ENCODE results near the gene TENM4. TPM values are rescaled to one million over a fixed set of nuclear protein-coding genes. Genes with fewer than 3 reads are reported as not detected.

TENM4 gene
- polyA plus RNA-seq, 3 donors, result 21.1 to 26.5 (median 26.0) TPM

DNA sequence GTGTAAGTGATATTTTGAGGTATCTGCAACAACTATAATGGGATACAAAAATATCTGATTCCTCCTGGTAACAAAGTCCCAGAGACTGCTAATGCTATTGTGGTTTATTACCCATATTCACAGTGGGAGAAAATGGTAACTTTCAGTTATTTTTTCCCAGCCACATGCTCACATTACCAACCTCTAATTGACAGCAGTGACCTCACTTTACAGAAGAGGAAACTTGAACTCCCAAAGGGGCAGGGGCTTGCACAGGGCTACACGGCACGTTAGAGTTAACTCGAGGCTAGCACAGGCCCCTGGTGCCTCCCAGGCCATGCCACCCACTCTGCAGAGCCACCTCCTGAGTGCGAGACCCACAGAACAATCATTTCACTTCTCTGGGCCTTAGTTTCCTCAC lies 132.4 kb downstream of the TENM4 start:
- no peak for DNase-seq

DNA sequence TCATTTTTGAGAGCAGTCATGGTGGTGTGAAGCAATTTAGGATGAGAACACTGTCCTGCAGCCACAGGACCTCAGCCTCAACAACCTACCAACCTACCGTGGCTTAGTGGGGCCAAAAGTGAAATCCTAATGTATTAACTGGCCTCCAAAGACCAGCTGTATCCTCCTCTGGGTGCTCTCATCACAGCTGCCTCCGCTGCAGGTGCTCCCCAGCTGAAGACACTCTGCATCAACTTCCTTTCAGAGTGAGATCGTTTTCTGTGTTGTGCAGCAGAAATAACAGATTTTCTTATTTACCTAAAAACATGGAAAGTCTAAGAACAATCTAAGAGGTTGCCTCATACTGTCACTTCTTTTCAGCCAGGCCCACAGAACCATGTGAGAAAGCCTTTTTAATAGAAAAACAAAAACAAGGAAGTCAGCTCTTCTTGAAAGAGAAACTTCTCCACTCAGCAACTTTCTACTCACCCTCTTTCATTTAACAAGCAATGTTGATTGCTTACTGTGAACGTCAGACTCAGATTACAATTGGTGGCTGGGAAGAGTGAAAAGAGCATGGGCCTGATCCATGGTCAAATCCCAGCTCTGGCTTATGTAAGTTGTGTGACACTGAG lies 136.1 kb downstream of the TENM4 start:
- DNase-seq, result no peak

DNA sequence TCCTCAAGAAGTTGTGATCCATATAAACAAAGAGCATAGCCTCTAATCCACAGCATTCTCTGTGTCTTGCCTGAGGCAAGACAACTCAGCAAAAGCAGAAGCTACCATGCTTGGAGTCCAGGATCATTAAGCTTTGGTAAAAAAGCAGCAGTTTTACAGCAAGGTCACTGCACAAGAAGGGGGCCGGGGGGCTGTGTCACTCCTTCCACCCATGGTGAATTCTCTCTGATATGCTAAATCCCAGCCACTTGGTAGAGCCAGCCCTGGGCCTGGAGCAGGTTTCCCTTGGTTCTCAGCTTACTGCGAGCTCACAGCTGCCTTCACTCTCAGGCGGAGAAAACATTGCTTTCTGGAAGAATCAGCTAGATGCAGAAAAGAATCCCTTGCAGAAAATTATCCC lies 144.7 kb downstream of the TENM4 start:
- peak; percentile 67 for DNase-seq

DNA sequence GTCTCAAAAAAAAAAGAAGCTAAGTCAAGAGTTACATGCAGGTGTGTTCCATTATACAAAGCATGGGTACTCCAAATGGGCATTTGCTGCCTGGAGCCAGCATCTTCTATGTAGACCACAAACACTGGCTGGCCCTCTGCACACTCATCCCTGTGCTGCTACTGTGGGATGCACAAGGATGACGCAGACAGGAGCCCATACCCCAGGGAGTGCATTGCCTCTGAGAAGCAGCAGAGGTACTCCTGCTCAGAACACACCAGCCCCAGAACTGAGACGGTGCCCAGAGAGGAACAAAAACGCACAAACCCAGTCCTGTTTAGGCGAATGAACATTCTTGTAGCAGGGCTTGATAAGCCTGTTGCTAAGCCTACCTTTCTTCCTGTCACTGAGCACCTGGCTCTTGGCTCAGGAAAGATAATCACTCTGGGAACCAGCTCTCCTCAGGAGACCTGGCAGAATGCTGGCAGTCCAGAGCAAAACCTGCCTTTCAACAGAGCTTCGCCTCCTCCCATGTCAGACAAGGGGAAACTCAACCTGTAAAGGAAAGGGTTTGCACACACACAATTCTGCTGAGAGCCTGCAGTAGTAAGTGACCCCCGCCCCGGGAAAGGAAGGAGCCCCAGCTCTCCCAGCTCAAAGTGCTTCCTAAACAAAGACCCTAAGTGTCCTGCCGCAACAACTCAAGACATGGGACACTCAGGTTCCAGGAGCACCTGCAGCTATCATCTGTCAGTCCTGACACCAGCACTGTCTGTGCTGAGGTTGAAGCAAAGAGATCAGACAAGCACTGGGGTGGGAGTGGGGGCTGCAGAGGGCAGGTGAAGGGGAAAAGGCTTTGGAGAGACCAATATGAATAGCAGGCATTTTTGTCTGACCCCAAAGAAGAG lies 145.7 kb downstream of the TENM4 start:
- DNase-seq, result peak; percentile 28

DNA sequence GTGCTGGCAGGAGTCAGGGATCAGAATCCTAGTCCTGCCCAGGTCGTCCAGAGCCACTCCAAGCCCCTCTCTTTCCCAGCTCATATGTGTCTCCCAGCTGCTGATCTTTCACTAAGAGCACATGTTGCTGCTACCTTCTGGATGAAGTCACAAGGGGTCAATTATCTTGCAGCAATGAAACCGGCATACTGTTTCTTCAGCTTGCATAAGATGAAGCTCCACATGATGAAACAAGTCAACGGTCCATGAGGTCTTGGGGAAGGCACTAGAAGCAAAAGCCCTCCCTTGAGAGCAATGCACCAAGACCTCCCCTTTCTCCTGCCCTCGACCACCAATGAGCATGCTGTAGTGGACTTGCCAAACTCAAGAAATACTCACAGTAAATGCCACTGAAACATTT lies 148.9 kb downstream of the TENM4 start:
- no peak for DNase-seq

DNA sequence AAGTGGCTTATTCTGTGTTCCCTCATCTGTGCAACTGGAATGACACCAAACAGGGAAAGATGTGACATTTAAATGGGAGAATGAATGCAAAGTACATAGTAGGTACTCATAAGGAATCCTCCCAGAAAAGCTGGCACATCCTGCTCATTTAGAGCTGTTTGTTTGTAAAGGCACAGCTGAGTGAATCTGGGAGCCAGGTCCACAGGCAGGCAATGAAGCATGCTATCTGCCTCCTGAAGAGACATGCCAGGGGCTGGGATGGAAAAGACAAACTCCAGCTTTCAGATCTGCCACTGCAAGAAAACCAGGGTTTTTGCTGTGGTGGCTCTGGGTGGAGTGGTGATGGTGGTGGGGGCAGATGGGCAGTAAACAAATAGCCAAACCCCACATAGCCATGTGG lies 150.1 kb downstream of the TENM4 start:
- no peak for DNase-seq

DNA sequence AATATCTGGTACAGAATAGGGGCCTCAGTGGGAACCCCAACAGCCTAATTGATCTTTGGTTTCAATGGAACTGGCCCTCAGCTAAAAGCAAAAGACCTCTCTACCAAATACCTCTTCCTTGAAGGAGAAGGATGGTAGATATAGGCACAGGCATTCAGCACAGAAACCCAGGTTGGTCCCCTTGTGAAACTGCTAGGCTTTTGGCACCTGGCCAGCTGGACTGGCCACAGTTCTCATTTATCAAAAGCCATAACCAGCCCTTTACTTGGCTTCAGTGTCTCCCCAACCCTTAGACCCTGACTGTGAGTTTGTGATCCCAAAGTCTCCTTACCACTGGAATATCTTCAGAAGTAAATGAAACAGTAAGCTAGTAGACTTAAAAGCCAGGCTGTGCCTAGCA lies 152.9 kb downstream of the TENM4 start:
- DNase-seq, result no peak

DNA sequence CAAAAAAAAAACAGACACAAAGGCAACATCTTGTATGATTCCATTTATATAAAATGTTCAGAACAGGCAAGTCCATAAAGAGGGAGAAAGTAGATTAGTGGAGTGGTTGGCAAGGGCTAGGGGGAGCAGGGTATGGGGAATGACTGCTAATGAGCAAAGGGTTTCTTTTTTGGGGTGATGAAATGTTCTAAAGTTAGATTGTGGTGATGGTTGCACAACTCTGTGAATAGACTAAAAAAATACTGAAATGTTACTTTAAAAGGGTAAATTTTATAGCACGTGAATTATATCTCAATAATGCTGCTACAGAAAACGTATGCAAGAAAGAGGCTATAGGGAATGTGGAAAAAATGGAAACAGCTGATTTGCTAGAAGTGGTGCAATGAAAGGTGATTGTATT lies 155.1 kb downstream of the TENM4 start:
- no peak for DNase-seq

DNA sequence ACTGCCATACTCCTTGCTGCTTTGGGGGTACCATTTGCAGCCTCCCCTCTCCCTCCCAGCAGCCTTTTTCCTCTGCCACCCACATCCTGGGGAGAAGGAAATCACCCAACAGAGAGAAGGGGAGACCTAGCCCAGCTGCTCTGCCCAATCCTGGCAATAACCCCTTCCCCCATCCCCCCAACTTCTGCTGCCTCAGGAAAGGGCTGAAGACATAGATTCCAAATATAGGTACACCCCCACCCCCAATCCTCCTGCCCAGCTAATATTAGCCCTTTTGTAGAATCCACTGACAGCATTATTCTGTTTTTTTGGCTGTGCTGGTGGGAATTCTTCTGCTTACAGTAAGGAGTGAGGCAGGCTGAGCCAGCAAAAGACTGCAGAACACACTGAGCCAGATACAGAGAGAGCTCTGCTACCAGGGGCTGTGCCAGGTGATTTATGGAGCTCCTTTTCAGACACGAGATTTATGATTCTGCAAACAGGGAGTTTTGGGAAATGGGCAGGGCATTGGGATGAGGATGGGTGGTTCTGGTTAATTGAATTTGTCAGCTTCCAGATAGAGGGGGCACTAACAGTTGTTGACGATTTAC lies 164.0 kb downstream of the TENM4 start:
- no peak for DNase-seq

DNA sequence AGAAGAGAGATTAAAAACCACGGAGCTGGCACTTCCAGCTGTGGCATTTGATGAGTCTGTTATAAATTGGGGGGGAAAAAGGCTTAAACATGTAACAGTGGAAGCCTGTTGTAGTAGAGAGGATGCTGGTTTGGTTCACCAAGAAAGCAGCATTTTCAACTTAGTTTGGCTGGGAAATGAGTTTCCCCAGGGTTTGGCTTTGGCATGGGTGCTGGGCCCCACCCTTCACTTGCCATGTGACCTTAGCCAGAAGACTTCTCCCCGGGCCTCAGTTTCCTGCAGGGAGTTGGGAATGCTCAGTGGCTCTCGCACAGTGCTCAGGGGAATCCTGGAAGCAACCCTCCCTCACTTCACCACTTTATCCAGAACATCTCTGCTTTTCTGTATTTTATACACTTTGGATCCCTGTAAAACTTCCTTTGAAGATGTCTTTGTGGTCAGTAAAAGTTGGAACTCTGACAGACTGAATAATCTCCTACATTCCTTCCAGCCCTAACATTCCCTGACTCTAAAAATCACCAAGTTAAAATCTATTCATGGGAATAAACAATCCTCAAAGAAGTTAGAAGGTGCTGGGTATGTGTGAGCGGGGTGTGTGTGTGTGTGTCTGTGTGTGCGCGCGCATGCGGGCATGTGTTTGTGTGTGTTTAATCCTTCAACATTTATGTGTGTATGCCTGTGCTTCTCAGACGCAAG lies 166.0 kb downstream of the TENM4 start:
- DNase-seq, result no peak

DNA sequence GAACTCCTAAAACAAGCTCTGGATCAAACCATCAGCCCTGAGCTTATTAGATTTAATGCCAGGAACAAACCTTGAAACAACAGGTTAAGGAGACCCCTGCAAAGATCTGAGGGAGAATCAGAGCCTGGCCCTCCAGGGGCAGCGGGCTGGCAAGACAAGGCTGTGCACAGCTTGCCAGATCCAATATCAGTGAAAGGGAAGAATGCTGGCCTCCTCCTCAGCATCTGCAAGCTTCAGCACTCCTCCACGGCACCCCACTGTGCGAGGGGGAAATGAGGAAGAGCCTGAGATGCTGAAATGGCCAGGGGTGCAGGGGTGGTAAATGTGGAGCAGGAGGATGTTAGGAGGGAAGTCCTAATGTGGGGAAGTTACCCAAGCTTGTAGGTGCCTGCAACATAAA lies 167.0 kb downstream of the TENM4 start:
- DNase-seq, result no peak

DNA sequence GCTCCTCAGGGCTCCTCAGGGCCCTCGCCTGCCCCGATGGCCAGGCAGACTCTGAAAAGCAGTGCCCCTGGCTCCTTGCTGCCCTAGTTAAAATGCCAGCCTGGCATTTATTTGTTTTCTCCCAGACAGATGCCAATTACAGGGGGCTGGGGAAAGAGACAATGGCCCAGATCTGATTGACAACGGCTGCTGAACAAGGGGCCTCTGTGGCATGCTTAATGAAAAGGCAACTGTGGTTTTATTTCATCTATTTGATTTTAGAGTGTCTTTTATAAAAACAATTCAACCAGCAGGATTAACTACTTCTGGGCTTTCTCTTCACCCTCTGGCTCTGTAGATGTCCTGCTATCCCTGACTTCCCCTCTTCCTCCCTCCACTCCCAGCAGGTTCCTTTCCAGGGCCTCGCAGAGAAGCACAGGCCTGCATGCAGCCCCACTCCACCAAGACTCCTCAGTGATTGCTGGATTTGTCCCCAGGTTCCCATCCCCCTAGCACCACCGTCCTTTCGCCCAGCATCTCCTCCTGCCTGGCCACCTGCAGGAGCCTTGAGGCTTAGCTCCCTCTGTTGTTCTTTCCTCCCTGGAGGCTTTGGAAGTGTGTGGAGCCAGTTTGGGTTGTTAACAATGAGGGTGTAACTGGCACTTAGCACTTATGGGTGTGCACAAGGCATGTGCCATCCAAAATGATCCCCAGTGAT lies 171.1 kb downstream of the TENM4 start:
- DNase-seq, result no peak

DNA sequence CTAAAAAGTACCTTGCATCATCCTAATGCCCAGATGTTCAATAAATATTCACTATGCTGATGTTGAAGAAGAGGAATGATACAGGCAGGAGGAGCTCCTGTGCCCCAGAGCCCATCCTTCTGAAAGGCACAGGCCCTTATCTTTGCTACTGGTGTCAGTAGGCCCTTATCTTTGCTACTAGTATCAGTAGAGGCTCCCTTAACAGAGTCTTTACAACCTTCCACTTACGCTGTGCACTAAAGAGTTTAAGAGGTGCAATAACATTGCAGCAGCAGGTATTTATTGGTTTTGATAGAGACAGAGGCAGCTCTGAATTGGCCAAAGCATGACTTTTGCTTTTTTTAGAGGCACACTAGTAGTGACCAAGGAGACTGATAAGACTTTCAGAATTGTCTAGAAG lies 174.4 kb downstream of the TENM4 start:
- DNase-seq, result no peak

DNA sequence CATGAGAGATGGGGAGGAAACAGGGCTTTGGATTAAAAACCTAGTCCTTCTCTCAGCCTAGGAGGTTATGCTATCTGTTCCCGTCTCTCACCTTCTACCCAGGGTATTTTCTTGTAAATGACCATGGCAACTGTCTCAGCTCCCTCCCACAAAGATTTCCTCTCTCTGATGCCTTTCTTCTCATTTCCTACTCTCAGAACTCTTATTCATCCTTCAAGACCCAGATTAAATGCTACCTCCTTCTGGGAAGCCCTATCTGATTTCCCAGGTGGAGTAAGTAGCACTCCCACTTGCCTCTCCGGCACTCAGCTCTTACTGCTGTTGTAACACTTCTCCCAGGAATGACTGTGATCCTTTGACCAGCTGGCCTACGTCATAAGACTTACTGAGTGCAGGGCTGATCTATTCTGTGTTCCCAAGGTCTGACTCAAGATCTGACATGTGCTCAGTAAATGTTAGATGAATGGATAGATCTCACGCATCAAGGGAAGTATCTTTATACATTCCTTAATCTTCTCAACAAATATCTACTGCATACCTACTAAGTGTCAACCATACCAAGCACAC lies 175.0 kb downstream of the TENM4 start:
- DNase-seq, result no peak

DNA sequence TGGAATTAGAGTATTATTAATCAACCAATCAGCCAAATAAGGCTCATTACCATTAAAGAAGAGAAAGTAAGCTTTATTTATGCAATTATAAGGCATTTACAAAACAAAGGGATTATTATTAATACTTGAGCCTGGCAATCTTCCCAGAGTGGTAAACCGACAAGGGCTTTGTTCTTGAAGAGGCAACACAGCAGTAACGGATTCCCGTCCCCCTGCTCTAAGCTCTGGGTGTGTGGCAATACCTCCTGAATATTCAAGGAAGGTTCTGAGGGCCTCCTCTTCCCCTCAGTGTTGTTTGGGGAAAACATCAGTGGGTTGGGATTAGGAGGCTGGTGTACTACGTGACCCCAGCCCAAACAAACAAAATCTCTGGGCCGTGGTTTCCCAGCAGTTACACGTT lies 176.5 kb downstream of the TENM4 start:
- no peak for DNase-seq

DNA sequence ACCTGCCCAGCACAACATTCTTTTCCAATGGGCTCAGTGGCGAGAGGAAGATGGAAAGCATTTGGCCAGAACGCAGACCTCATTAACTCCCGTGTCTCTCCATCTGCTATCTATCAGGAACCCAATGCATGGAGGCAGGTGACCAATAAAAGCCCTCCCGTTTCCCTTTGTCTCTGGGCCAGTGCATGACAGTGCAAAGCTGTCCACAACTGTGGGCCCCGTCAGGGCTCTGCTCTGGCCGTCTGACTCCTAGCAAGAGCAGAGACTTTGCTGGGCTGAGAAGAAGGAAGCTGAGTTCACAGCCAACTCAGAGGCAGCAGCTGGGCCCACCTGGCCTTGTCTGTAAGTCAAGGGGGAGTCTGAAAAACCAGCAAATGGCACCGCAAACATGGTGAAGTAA lies 177.8 kb downstream of the TENM4 start:
- peak; percentile 75 for DNase-seq

DNA sequence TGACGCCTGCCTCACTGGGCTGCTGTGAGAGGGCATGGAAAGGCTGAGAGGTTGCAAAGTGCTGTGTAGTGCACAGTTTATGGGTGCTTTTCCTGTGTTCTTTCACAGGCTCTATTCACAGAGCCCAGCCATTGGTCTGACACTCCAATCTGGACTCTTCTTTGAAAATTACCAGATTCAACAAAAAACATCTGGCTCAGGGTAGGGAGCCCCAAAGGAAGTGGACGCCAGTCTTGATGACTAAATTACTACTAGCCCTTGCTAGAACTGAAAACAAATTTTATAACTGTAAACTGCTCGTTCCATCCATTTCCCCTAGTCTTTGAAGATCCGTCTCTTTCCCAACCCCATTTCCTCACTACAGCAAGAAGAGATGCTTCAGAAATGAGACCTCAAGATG lies 178.6 kb downstream of the TENM4 start:
- DNase-seq, result no peak

DNA sequence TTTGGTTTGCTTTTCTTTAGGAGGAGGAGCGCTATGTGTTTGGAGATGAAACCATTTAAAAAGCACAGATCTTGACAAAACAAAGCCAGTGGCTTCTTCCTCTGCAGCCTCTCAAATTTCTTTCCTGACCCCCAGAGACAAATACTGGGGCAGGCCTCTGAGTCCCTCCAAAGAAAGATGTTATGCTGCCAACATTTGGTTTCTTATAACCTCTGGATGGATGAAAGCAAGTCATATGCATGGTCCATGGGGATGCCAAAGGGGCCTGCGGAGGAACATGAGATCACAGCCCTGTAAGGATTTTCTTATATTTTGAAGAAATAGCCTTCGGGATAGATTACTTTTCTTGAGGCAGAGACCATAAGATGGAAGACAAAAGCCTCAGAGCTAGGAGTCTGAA lies 179.1 kb downstream of the TENM4 start:
- no peak for DNase-seq

DNA sequence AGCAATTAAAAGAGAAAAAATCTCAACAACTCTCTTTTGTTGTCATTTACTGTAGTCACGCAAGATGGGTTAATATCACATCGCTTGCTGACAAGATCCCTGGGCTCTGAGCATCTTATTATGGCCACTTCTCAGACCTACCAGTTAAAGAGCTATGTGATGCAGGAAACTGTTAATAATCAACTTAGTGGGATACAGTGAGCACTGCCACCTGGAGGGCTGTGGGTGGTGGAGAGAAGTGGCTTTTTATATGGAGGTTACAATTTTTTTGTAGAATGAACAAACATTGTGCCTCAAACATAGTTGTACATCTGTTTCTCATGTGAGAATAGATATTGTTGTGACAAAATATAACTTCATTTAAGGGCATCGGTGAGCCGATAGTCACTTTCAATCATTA lies 181.0 kb downstream of the TENM4 start:
- DNase-seq, result no peak

DNA sequence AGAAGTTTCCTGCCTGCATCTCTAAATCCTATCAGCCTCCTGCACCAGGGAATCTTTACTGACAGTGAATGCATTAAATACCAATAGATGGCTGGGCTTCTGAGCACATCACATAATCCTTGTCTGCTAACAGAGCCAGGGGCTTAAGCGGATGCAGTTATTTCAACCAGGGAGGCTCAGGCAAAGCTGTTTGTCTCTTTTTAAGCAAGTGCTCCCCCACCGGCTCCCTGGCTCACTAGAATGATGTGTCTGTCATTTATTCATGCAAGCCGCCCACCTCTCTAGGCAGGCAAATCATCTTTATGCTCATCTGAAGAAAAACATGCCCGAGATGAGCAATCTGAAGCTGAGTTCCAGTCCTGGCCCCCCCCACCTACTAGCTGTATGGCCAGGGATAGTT lies 182.3 kb downstream of the TENM4 start:
- DNase-seq, result no peak

DNA sequence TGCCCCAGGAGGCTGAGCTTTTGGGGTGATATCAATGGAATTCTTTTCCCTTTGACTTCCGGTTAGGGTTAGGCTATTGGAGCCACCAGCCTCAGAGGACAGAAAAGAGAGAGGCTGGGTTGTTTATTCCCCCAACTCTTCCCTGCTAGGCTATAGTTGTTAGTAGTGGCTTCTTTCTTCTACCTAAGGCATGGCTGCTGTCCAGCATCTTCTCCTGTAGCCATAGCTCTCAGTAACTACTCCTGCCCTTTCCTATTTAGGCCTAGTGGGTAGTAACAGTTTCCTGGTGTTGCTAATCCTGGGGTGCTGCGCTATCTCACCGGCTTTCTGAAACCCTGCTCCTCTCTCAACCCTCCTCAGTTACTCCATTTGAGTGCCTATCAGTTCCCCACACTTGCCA lies 184.9 kb downstream of the TENM4 start:
- no peak for DNase-seq

DNA sequence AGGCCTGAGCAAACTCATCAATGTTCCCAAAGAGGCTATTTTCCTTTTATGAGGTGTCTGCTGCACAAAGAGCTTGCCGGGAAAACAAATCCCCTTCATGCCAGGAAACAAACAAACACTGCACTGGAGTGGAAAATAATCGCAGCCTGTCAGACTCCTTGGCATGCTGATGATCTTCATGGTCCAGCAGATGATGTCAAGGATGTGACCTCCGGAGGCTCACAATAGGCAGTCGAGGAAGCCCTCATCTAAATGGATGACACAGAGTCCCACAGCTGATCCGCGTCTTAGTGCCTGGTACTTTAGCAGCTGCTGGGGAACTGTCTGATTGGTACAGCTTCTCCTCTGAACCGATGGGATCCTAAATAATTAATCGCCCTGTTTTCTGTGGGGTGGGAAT lies 187.6 kb downstream of the TENM4 start:
- DNase-seq, result no peak
